Adrenal gland (tissue), 12 donors: ENCODE data around the gene NCKAP5. TPM values are rescaled to one million over a fixed set of nuclear protein-coding genes. Genes with fewer than 3 reads are reported as not detected.

Experiments
- DNase-seq, 7 donors: peaks; one replicate each; pipeline ENCODE4 v3.0.0-alpha.2; 2019 to 2020
- H3K27ac ChIP-seq, 5 donors: fragments of 200-600 bp; sonication (generic) in 4 of 5; 1 replicate in 3 of 5; 2 replicates in 2 of 5; pipeline versions ENCODE4 v1.5.1 to v1.8.0; 2016 to 2020; ENCODE audit warnings: mild to moderate bottlenecking in 1 of 5
- H3K27me3 ChIP-seq: fragments of 200-600 bp; 2 replicates; pipeline ENCODE4 v1.8.0; 2021
- H3K36me3 ChIP-seq, 2 donors: fragments of 200-600 bp; replicated peaks in 1 of 2; 1 replicate in 1 of 2; 2 replicates in 1 of 2; pipeline versions ENCODE4 v1.5.1 to v1.8.0; 2018 to 2022
- H3K4me1 ChIP-seq, 2 donors: fragments of 200-600 bp; replicated peaks in 1 of 2; 1 replicate in 1 of 2; 2 replicates in 1 of 2; pipeline versions ENCODE4 v1.5.1 to v1.8.0; 2018 to 2021
- H3K4me3 ChIP-seq, 4 donors: fragments of 200-600 bp; sonication (generic) in 3 of 4; one replicate each; pipeline ENCODE4 v1.5.1; 2016 to 2018
- H3K9me3 ChIP-seq, 3 donors: fragments of 200-600 bp; sonication (generic) in 1 of 3; replicated peaks in 1 of 3; 1 replicate in 2 of 3; 2 replicates in 1 of 3; pipeline versions ENCODE4 v1.5.1 to v1.8.0; 2016 to 2021
- POLR2A ChIP-seq, 2 donors: fragments of 450-650 bp; IDR thresholded peaks; one replicate each; pipeline ENCODE4 v1.6.1; 2017; ENCODE audit warnings: antibody characterized with exemption in 2 of 2, mild to moderate bottlenecking in 2 of 2, moderate library complexity in 1 of 2
- WGBS, 4 donors: extraction: QIAGEN DNeasy Blood & Tissue Kit in 2 of 4; methylation state at CpG; one replicate each; pipeline versions ENCODE4 v1.1.5 to v1.1.7; 2013 to 2017; 5-methylcytosine and 5-hydroxymethylcytosine counted together
- intact Hi-C, 2 donors: fragments of 100-400 bp; cut with DNase I; formaldehyde crosslinking; loops; one replicate each; pipeline versions ENCODE4 v1.14.1 to v1.15.0; 2022 to 2023
- polyA plus RNA-seq, 3 donors: library from polyadenylated mRNA; stranded (reverse); fragments of 200-250 nt in 2 of 3; fragments of 350-450 nt in 1 of 3; fragmentation: Illumina TruSeq in 1 of 3; extraction: RNeasy Lipid Tissue Mini Kit (QIAGEN cat#74804) in 1 of 3; gene quantifications; one replicate each; pipeline ENCODE4 v1.2.3, GENCODE V29; 2013 to 2014
- total RNA-seq, 9 donors: library from RNA; depleted of rRNA in 4 of 9; stranded (reverse); fragments of >200 nt in 4 of 9; fragments of 120-200 nt in 1 of 9; fragmentation: NEBNext Ultra II Directional in 1 of 9; extraction: Animal tissue kit (Norgen Biotek cat#: 25700) in 1 of 9; gene quantifications; one replicate each; pipeline versions ENCODE4 v1.1.0 to v1.2.4, GENCODE V29; 2013 to 2023
- TF ChIP-seq, protein P1 (sequence below), 6 experiments: fragments of 450-650 bp in 4 of 6; fragments of 200-600 bp in 2 of 6; sonication (generic) in 1 of 6; IDR thresholded peaks; 1 replicate in 5 of 6; 2 replicates in 1 of 6; pipeline versions ENCODE4 v1.5.1 to v1.8.0; 2016 to 2021; ENCODE audit warnings: antibody characterized with exemption in 6 of 6, mild to moderate bottlenecking in 2 of 6, moderate library complexity in 1 of 6
- donor health status: healthy with polysubstance abuse.
- donor health status: Bipolar disorder and iron deficiency.
- donor health status: DM: yes; HTN: yes; CAD: no.
- donor health status: DM: no; HTN: no; CAD: no.
- donor health status: DM: no; HTN: no; CAD: no.
- donor health status: DM: yes; HTN: yes; CAD: no.

The NCKAP5 gene
- total and polyA plus RNA-seq, 12 donors, result 0.06 to 3.1 (median 1.1) TPM

DNA sequence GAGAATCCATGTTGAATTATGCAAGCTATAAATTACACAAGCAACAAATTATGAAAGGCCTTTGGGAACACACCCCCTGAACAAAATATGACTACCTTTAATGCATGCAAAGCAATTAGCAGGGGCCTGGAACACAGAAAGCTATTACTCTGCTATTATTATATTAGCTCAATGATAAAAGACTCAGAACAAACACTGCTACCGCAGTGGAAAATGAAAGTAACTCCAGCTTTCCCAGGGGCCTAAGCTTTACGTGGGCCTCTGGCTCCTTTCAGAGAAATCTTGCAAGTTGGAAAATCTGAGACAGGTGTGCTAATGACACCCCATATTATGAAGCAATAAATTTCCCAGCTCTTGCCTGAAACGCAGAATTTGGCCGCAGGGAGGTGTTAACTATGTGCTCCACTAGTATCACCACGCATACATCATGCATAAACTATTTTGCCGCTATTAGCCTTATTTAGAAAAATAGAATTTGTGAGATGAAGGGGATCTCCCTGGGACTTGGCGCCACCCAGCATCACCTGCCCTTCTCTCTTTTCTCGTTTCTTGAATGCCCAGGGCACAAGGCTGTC lies 576.7 kb downstream of the NCKAP5 start:
- H3K27me3 ChIP-seq, result no peaks in the 10 kb centered on the region
- H3K9me3 ChIP-seq, result no peaks in the 10 kb centered on the region
- H3K4me3 ChIP-seq, result no peak overlapping the region
- H3K27ac ChIP-seq, result peak overlapping the region in 1 of 5 donors; percentile 29
- DNase-seq, result no peak
- H3K36me3 ChIP-seq, result no peaks in the 10 kb centered on the region
- TF ChIP-seq, protein P1, sequence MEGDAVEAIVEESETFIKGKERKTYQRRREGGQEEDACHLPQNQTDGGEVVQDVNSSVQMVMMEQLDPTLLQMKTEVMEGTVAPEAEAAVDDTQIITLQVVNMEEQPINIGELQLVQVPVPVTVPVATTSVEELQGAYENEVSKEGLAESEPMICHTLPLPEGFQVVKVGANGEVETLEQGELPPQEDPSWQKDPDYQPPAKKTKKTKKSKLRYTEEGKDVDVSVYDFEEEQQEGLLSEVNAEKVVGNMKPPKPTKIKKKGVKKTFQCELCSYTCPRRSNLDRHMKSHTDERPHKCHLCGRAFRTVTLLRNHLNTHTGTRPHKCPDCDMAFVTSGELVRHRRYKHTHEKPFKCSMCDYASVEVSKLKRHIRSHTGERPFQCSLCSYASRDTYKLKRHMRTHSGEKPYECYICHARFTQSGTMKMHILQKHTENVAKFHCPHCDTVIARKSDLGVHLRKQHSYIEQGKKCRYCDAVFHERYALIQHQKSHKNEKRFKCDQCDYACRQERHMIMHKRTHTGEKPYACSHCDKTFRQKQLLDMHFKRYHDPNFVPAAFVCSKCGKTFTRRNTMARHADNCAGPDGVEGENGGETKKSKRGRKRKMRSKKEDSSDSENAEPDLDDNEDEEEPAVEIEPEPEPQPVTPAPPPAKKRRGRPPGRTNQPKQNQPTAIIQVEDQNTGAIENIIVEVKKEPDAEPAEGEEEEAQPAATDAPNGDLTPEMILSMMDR (IDR thresholded peaks at IDR 0.05), result no peak
- TF ChIP-seq POLR2A (IDR thresholded peaks at IDR 0.05), result no peak
- intact Hi-C loops, result no loop called here
- WGBS, 4 donors, result 70 to 80% (median 77%) methylated on average over 8 of the region's 8 CpGs
- no peaks in the 10 kb centered on the region for H3K4me1 ChIP-seq

DNA sequence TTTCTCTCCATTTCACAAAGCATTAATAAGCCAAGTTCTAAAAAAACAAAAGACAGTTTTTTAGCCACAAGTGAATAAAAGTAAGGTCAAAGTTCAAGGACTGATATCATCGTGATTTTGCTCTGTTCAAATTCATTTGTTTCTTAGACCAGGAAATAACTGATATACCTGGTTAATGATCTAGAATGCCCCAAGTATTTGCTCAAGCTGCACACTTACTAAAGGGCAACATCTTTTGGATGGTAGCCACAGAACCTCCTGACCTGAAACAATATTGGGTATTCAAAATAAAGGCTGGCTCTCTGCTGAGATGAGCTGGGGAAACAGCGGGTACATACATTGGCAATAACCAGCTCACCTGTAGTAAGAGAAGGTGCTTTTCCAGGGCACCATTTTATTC lies 583.5 kb downstream of the NCKAP5 start:
- DNase-seq, result no peak
- TF ChIP-seq POLR2A (IDR thresholded peaks at IDR 0.05), result no peak
- TF ChIP-seq, protein P1 (IDR thresholded peaks at IDR 0.05), result no peak
- Histone ChIP-seq H3K9me3 (no peaks in the 10 kb centered on the region), H3K4me1 (no peaks in the 10 kb centered on the region), H3K27me3 (no peaks in the 10 kb centered on the region), H3K4me3 (no peak overlapping the region), H3K27ac (no peak overlapping the region), H3K36me3 (no peaks in the 10 kb centered on the region)
- intact Hi-C loops, result no loop called here
- WGBS, 4 donors, result 54 to 63% (median 60%) methylated on average over 2 of the region's 2 CpGs

DNA sequence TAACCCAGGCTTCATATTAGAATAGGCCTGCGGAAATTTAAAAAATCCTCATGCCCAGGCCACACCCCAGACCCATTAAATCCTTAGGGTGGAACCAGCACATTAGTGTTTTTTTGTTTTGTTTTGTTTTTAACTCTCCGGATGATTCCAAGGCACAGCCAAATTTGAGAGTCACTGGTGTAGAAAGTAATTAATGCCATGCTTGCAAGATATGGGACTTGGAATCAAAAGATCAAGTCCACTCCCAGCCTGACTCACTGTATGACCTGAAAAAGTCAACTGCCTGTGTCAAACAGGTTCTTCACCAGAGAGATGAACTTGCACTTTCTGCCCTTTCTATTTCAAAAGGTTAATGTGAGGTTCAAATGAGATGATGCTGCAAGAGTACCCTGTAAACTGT lies 588.0 kb downstream of the NCKAP5 start:
- Histone ChIP-seq H3K4me1 (no peaks in the 10 kb centered on the region), H3K4me3 (no peak overlapping the region), H3K27me3 (no peaks in the 10 kb centered on the region), H3K27ac (no peak overlapping the region), H3K36me3 (no peaks in the 10 kb centered on the region), H3K9me3 (no peaks in the 10 kb centered on the region)
- intact Hi-C loops, result no loop called here
- DNase-seq, result no peak
- no peak for TF ChIP-seq POLR2A (IDR thresholded peaks at IDR 0.05)
- TF ChIP-seq, protein P1 (IDR thresholded peaks at IDR 0.05), result no peak
- 57 to 87% (median 79%) methylated on average over 2 of the region's 2 CpGs for WGBS, 4 donors

DNA sequence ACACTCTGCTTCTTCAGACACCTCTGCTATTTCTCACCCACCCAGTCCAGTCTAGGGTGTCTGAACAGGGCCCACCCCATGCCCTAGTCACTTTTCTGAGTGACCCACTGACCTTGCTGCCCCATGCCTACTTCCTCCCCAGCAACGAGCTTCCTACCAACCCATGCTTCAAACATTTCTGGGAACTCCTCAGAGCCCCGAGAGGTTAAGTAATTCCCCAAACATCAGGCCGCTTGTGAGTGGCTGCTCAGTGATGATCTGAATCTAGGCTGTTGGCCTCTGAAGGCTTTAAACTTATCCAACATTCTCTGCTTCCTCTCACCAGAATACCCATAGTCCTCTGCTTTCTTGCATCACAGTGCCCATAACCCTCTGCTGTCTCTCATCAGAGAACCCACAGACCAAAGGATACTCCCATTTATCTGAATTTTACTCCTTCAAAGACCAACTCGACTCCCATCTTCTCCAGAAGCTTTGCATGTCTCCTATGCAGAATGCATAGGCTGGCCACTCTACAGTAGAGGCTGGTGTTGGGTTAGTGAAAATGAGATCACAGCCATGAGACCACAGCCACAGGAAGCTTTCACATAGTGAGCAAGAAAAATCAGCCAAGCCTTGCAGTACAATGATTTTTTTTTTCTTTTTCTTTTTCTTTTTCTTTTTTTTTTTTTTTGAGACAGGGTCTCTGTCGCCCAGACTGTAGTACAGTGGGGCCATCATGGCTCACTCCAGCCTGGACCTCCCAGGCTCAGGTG lies 588.7 kb downstream of the NCKAP5 start:
- H3K36me3 ChIP-seq, result no peaks in the 10 kb centered on the region
- no peak overlapping the region for H3K4me3 ChIP-seq
- H3K27ac ChIP-seq, result no peak overlapping the region
- H3K27me3 ChIP-seq, result no peaks in the 10 kb centered on the region
- no peaks in the 10 kb centered on the region for H3K9me3 ChIP-seq
- no peak for DNase-seq
- H3K4me1 ChIP-seq, result no peaks in the 10 kb centered on the region
- no peak for TF ChIP-seq POLR2A (IDR thresholded peaks at IDR 0.05)
- TF ChIP-seq, protein P1 (IDR thresholded peaks at IDR 0.05), result no peak
- intact Hi-C loops, result no loop called here
- 76 to 79% (median 77%) methylated on average over 5 of the region's 5 CpGs for WGBS, 4 donors
